ENCODE measurements around the gene NEK4. TPM values are rescaled to one million over a fixed set of nuclear protein-coding genes. Genes with fewer than 3 reads are reported as not detected.
"Not testable (repeated sequence)": the region's sequence is repeated elsewhere in the genome, so short reads cannot be mapped to it uniquely, and the experiment has no call there.

NEK4 gene
- total RNA-seq, 1 experiment from 2014 or later: 14.6 TPM

GRCh38 chr3:52703341-52703740 is 67.4 kb downstream of the NEK4 start:
- DNase-seq (ENCODE audit: low spot score): no peak

GRCh38 chr3:52697632-52697965 is 73.1 kb downstream of the NEK4 start:
- DNase-seq (ENCODE audit: low spot score): no peak

- DNase-seq (ENCODE audit: low spot score): no peak
Observed at GRCh38 chr3:52696830-52697631, 73.7 kb downstream of the NEK4 start.

GRCh38 chr3:52695798-52696671 is 74.7 kb downstream of the NEK4 start:
- no peak for DNase-seq (ENCODE audit: low spot score)

- DNase-seq (ENCODE audit: low spot score): no peak
Observed at GRCh38 chr3:52694528-52695189, 76.1 kb downstream of the NEK4 start.

- no peak for DNase-seq (ENCODE audit: low spot score)
Observed at GRCh38 chr3:52693071-52693470, 77.7 kb downstream of the NEK4 start.

GRCh38 chr3:52690560-52690959 is 80.2 kb downstream of the NEK4 start:
- no peak for DNase-seq (ENCODE audit: low spot score)

GRCh38 chr3:52689151-52689550 is 81.6 kb downstream of the NEK4 start:
- no peak for DNase-seq (ENCODE audit: low spot score)

- no peak for DNase-seq (ENCODE audit: low spot score)
Observed at GRCh38 chr3:52688266-52688665, 82.5 kb downstream of the NEK4 start.

GRCh38 chr3:52685709-52686691 is 84.7 kb downstream of the NEK4 start, which contains the start of the genes GNL3 and PBRM1:
Gene GNL3, plus strand, starts transcription at chr3:52686032. Its CDS starts 61 bp downstream, at chr3:52686093.
Gene PBRM1, minus strand, starts transcription at chr3:52685913.
- DNase-seq (ENCODE audit: low spot score): peak; percentile 89

GRCh38 chr3:52685285-52685708 is 85.4 kb downstream of the NEK4 start:
- peak; percentile 77 for DNase-seq (ENCODE audit: low spot score)

GRCh38 chr3:52684184-52684583 is 86.6 kb downstream of the NEK4 start:
- no peak for DNase-seq (ENCODE audit: low spot score)

GRCh38 chr3:52683611-52684010 is 87.1 kb downstream of the NEK4 start:
- DNase-seq (ENCODE audit: low spot score): no peak

GRCh38 chr3:52682016-52682415 is 88.7 kb downstream of the NEK4 start:
- no peak for DNase-seq (ENCODE audit: low spot score)

- DNase-seq (ENCODE audit: low spot score): no peak
Observed at GRCh38 chr3:52681596-52681995, 89.1 kb downstream of the NEK4 start.

- no peak for DNase-seq (ENCODE audit: low spot score)
Observed at GRCh38 chr3:52679811-52680210, 90.9 kb downstream of the NEK4 start.

- no peak for DNase-seq (ENCODE audit: low spot score)
Observed at GRCh38 chr3:52679199-52679538, 91.6 kb downstream of the NEK4 start.

- DNase-seq (ENCODE audit: low spot score): no peak
Observed at GRCh38 chr3:52678265-52679198, 92.2 kb downstream of the NEK4 start.

- DNase-seq (ENCODE audit: low spot score): not testable (repeated sequence)
Observed at GRCh38 chr3:52676201-52676600, 94.5 kb downstream of the NEK4 start.

- no peak for DNase-seq (ENCODE audit: low spot score)
Observed at GRCh38 chr3:52671676-52672075, 99.1 kb downstream of the NEK4 start.
